OCI-M1 (cell line): ENCODE data around the gene ZPLD1.

Experiments
- DNase-seq: peaks from one replicate; lab custom pipeline; 2025; lab: John Stamatoyannopoulos, UW

ZPLD1 gene

GRCh38 chr3:102466001-102466400, 31.2 kb downstream of the ZPLD1 start:
- DNase-seq: peak; percentile 41

GRCh38 chr3:102470066-102470465, 35.3 kb downstream of the ZPLD1 start:
- no peak for DNase-seq

- no peak for DNase-seq
Observed at GRCh38 chr3:102471001-102471400, 36.2 kb downstream of the ZPLD1 start.

- no peak for DNase-seq
Observed at GRCh38 chr3:102471491-102471890, 36.7 kb downstream of the ZPLD1 start.

GRCh38 chr3:102473648-102474047, 38.8 kb downstream of the ZPLD1 start:
- no peak for DNase-seq

GRCh38 chr3:102474207-102474606, 39.4 kb downstream of the ZPLD1 start:
- DNase-seq: no peak

- DNase-seq: no peak
Observed at GRCh38 chr3:102476198-102476597, 41.4 kb downstream of the ZPLD1 start.

GRCh38 chr3:102478160-102478559, 43.3 kb downstream of the ZPLD1 start:
- DNase-seq: no peak

- DNase-seq: no peak
Observed at GRCh38 chr3:102480139-102480538, 45.3 kb downstream of the ZPLD1 start.

GRCh38 chr3:102481050-102481449, 46.2 kb downstream of the ZPLD1 start:
- no peak for DNase-seq

GRCh38 chr3:102483556-102483955, 48.7 kb downstream of the ZPLD1 start:
- DNase-seq: no peak

GRCh38 chr3:102484363-102484762, 49.5 kb downstream of the ZPLD1 start:
- DNase-seq: peak; percentile 12

- no peak for DNase-seq
Observed at GRCh38 chr3:102485701-102486100, 50.9 kb downstream of the ZPLD1 start.

- no peak for DNase-seq
Observed at GRCh38 chr3:102488331-102488730, 53.5 kb downstream of the ZPLD1 start.

GRCh38 chr3:102492300-102492699, 57.5 kb downstream of the ZPLD1 start:
- no peak for DNase-seq

GRCh38 chr3:102497571-102497970, 62.8 kb downstream of the ZPLD1 start:
- no peak for DNase-seq

- no peak for DNase-seq
Observed at GRCh38 chr3:102505542-102505941, 70.7 kb downstream of the ZPLD1 start.

- DNase-seq: no peak
Observed at GRCh38 chr3:102510663-102511062, 75.8 kb downstream of the ZPLD1 start.

- DNase-seq: no peak
Observed at GRCh38 chr3:102511168-102511567, 76.4 kb downstream of the ZPLD1 start.

- no peak for DNase-seq
Observed at GRCh38 chr3:102511639-102512038, 76.8 kb downstream of the ZPLD1 start.

- DNase-seq: no peak
Observed at GRCh38 chr3:102512734-102513504, 78.1 kb downstream of the ZPLD1 start.

GRCh38 chr3:102514241-102514640, 79.4 kb downstream of the ZPLD1 start:
- no peak for DNase-seq

- DNase-seq: no peak
Observed at GRCh38 chr3:102521246-102521645, 86.4 kb downstream of the ZPLD1 start.

GRCh38 chr3:102525624-102526023, 90.8 kb downstream of the ZPLD1 start:
- peak; percentile 4 for DNase-seq
